NB4 (cell line): Measurements from ENCODE around the gene TBX5.

Experiments used
- CTCF ChIP-seq: IDR thresholded peaks from one replicate; pipeline ENCODE4 v1.5.1; 2012; ENCODE audit warnings: low read depth, low read length
- POLR2A ChIP-seq: IDR thresholded peaks from 2 replicates; pipeline ENCODE4 v1.6.1; 2011; ENCODE audit warnings: mild to moderate bottlenecking; ENCODE audit not compliant: insufficient read length; ENCODE audit errors: extremely low read depth

GRCh38 chr12:114408886-114409851, 3.2 kb upstream of the TBX5 start:
- TF ChIP-seq CTCF (no peak), POLR2A (no peak)
